ENCODE results near the gene SF3A2. TPM values are rescaled to one million over a fixed set of nuclear protein-coding genes. Genes with fewer than 3 reads are reported as not detected.

SF3A2 gene
- total and polyA plus RNA-seq, 4 donors: 2.2 to 32.0 (median 13.2) TPM

GRCh38 chr19:2239173-2239572 is 2.5 kb downstream of the SF3A2 start:
- Histone ChIP-seq H3K36me3 (ENCODE audit: control insufficient read depth in 4 of 4, insufficient read depth in 3 of 4, low read depth in 1 of 4, low read length in 3 of 4) (peaks cover 4 to 9% (median 5%) of the 10 kb centered on the region in 4 donors), H3K4me3 (ENCODE audit: low read depth in 1 of 3, low read length in 3 of 3) (no peak overlapping the region), H3K27me3 (ENCODE audit: control insufficient read depth in 4 of 4, insufficient read depth in 4 of 4, low read length in 3 of 4) (no peaks in the 10 kb centered on the region), H3K9me3 (ENCODE audit: control insufficient read depth in 4 of 4, low read length in 3 of 4) (no peaks in the 10 kb centered on the region), H3K9ac (ENCODE audit: low read depth in 1 of 2, low read length in 2 of 2) (no peak overlapping the region), H3K27ac (ENCODE audit: low read depth in 1 of 2, low read length in 2 of 2) (no peak overlapping the region), H3K4me1 (ENCODE audit: control insufficient read depth in 4 of 4, insufficient read depth in 4 of 4, low read length in 3 of 4) (peaks cover 24 to 59% (median 51%) of the 10 kb centered on the region in 4 donors)
- DNase-seq (ENCODE audit: low spot score): no peak
- TF ChIP-seq JUND (IDR thresholded peaks at IDR 0.05): no peak
- no peak for TF ChIP-seq RAD21 (IDR thresholded peaks at IDR 0.05)
- TF ChIP-seq EGR1 (IDR thresholded peaks at IDR 0.05; ENCODE audit: low read depth in 2 of 2): no peak
- no peak for TF ChIP-seq REST (IDR thresholded peaks at IDR 0.05)
- no peak for TF ChIP-seq TAF1 (conservative IDR thresholded peaks at IDR 0.05)
- no peak for TF ChIP-seq HNF4G (IDR thresholded peaks at IDR 0.05)
- no peak for TF ChIP-seq FOXA2 (IDR thresholded peaks at IDR 0.05)
- no peak for TF ChIP-seq YY1 (IDR thresholded peaks at IDR 0.05)
- TF ChIP-seq GABPA (IDR thresholded peaks at IDR 0.05 in 1 of 2, conservative IDR thresholded peaks at IDR 0.05 in 1 of 2): no peak
- no peak for TF ChIP-seq ZBTB33 (IDR thresholded peaks at IDR 0.05)
- TF ChIP-seq MAX (IDR thresholded peaks at IDR 0.05): no peak
- TF ChIP-seq, protein P1, sequence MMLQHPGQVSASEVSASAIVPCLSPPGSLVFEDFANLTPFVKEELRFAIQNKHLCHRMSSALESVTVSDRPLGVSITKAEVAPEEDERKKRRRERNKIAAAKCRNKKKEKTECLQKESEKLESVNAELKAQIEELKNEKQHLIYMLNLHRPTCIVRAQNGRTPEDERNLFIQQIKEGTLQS (IDR thresholded peaks at IDR 0.05): no peak
- TF ChIP-seq SP1 (IDR thresholded peaks at IDR 0.05): no peak
- WGBS: 72% methylated on average over 10 of the region's 10 CpGs

DNA sequence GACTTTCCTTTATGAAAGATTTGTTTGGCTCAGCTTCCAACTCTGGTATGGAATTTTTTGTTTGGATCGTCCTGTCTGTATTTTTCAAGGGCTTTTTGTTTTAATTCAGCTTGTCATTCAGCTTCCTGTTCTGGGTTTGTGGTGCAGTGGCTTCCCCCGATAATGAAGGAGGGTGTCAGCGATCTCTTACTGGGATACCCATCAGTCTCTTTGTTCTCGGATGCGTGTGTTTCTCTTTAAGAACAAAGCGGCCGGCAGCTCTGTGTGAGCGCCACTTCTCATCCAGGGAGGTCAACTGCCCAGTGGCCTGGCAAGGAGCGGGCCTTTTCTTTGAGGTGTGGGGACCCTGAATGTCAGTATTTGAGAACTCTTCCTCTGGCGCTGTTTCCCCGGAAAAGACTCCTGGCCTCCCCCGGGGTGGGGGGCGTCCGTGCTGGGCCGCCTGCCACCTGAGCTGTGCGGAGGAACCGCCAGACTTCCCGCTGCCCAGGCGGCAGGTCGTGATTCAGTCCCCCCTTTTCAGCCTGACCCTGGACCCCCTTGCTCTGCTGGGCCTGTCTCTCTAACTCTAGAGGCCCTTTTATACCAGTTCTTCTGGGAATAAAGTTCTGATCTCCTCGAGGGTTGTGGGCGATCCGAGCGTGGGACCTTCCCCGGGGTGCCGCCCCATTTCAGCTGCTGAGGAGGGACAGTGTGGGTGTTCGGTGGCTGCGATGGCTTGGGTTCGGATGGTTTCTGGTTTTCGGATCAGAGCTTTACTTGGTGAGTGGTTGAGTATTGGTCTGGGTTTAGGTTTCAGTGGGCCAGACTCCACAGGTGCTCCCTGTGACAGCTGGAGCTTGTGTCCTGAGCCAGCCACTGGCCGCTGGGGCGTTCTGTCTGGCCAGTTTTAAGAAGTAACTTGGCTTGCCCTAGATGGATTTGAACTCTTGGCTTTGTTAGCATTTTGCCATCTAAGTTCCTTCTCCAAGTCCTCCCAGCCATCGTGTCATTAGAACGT is 3.4 kb downstream of the SF3A2 start:
- no peak for DNase-seq (ENCODE audit: low spot score)
- WGBS: 60% methylated on average over 34 of the region's 34 CpGs
- peaks cover 21 to 53% (median 50%) of the 10 kb centered on the region in 4 donors for H3K4me1 ChIP-seq (ENCODE audit: control insufficient read depth in 4 of 4, insufficient read depth in 4 of 4, low read length in 3 of 4)
- no peaks in the 10 kb centered on the region for H3K9me3 ChIP-seq (ENCODE audit: control insufficient read depth in 4 of 4, low read length in 3 of 4)
- peak overlapping the region; percentile 10 to 15 for H3K27ac ChIP-seq (ENCODE audit: low read depth in 1 of 2, low read length in 2 of 2)
- no peak overlapping the region for H3K9ac ChIP-seq (ENCODE audit: low read depth in 1 of 2, low read length in 2 of 2)
- TF ChIP-seq FOXA2 (IDR thresholded peaks at IDR 0.05) (no peak), NR2F2 (IDR thresholded peaks at IDR 0.05) (peak; percentile 23)
- H3K4me3 ChIP-seq (ENCODE audit: low read depth in 1 of 3, low read length in 3 of 3): peak overlapping the region in 1 of 3 donors; percentile 7
- no peaks in the 10 kb centered on the region for H3K27me3 ChIP-seq (ENCODE audit: control insufficient read depth in 4 of 4, insufficient read depth in 4 of 4, low read length in 3 of 4)
- H3K36me3 ChIP-seq (ENCODE audit: control insufficient read depth in 4 of 4, insufficient read depth in 3 of 4, low read depth in 1 of 4, low read length in 3 of 4): peaks cover 9 to 17% (median 13%) of the 10 kb centered on the region in 4 donors
